Parathyroid adenoma (tissue), 2 donors: ENCODE measurements around the gene FNDC1.

ENCODE experiments used
- H2AFZ ChIP-seq: fragments of 300-600 bp; sonication (generic); one replicate; pipeline ENCODE4 v1.7.0; 2017; ENCODE audit warnings: antibody characterized with exemption, mild to moderate bottlenecking
- H3K27ac ChIP-seq: fragments of 300-600 bp; sonication (generic); one replicate; pipeline ENCODE4 v1.7.0; 2017
- H3K27me3 ChIP-seq: fragments of 300-600 bp; sonication (generic); one replicate; pipeline ENCODE4 v1.7.0; 2017; ENCODE audit warnings: low read length; ENCODE audit not compliant: control insufficient read depth, insufficient read depth
- H3K36me3 ChIP-seq: fragments of 300-600 bp; sonication (generic); one replicate; pipeline ENCODE4 v1.7.0; 2017; ENCODE audit warnings: low read length; ENCODE audit not compliant: control insufficient read depth, insufficient read depth
- H3K4me1 ChIP-seq: fragments of 300-600 bp; sonication (generic); one replicate; pipeline ENCODE4 v1.7.0; 2017; ENCODE audit warnings: control low read depth
- H3K4me2 ChIP-seq: fragments of 300-600 bp; sonication (generic); one replicate; pipeline ENCODE4 v1.7.0; 2017; ENCODE audit warnings: low read length
- H3K4me3 ChIP-seq: fragments of 300-600 bp; sonication (generic); one replicate; pipeline ENCODE4 v1.7.0; 2017; ENCODE audit warnings: low read depth, low read length
- H3K79me2 ChIP-seq: fragments of 300-600 bp; sonication (generic); one replicate; pipeline ENCODE4 v1.7.0; 2017; ENCODE audit warnings: control low read depth
- H3K9ac ChIP-seq: fragments of 300-600 bp; sonication (generic); one replicate; pipeline ENCODE4 v1.7.0; 2017; ENCODE audit warnings: mild to moderate bottlenecking
- H3K9me3 ChIP-seq: fragments of 300-600 bp; sonication (generic); one replicate; pipeline ENCODE4 v1.7.0; 2017; ENCODE audit warnings: low read length; ENCODE audit not compliant: control insufficient read depth
- TF ChIP-seq, protein P1 (sequence below): fragments of 300-600 bp; sonication (generic); IDR thresholded peaks from one replicate; pipeline ENCODE4 v1.7.0; 2017; ENCODE audit warnings: antibody characterized with exemption, mild to moderate bottlenecking
- donor health status: primary hyperparathyroidism.

The FNDC1 gene

DNA sequence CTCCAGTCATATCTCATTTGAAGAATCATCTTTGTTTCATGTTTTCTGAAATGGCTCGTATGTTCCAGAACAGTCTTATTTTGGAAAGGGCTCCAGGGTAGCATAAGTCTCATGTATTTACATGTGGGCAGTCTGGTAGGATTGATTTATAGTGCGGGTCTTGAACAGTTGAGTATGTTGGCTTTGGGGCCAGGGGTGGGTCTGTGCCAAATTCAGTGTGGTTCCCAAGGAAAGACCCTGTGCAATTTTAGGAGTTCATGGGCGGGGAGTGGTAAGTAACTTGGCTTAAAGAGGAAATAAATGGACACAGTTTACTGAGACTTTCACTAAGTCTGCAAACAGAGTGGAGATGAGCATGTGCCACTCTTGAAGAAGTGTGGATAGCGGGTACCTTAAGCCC lies 7.7 kb downstream of the FNDC1 start:
- no peaks in the 10 kb centered on the region for H3K4me1 ChIP-seq
- H3K4me2 ChIP-seq, result no peak overlapping the region
- no peak overlapping the region for H3K27ac ChIP-seq
- no peaks in the 10 kb centered on the region for H3K27me3 ChIP-seq
- TF ChIP-seq, protein P1, sequence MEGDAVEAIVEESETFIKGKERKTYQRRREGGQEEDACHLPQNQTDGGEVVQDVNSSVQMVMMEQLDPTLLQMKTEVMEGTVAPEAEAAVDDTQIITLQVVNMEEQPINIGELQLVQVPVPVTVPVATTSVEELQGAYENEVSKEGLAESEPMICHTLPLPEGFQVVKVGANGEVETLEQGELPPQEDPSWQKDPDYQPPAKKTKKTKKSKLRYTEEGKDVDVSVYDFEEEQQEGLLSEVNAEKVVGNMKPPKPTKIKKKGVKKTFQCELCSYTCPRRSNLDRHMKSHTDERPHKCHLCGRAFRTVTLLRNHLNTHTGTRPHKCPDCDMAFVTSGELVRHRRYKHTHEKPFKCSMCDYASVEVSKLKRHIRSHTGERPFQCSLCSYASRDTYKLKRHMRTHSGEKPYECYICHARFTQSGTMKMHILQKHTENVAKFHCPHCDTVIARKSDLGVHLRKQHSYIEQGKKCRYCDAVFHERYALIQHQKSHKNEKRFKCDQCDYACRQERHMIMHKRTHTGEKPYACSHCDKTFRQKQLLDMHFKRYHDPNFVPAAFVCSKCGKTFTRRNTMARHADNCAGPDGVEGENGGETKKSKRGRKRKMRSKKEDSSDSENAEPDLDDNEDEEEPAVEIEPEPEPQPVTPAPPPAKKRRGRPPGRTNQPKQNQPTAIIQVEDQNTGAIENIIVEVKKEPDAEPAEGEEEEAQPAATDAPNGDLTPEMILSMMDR, result no peak
- no peak overlapping the region for H2AFZ ChIP-seq
- no peak overlapping the region for H3K4me3 ChIP-seq
- H3K79me2 ChIP-seq, result no peaks in the 10 kb centered on the region
- H3K9ac ChIP-seq, result no peak overlapping the region
- H3K36me3 ChIP-seq, result no peaks in the 10 kb centered on the region
- no peaks in the 10 kb centered on the region for H3K9me3 ChIP-seq

DNA sequence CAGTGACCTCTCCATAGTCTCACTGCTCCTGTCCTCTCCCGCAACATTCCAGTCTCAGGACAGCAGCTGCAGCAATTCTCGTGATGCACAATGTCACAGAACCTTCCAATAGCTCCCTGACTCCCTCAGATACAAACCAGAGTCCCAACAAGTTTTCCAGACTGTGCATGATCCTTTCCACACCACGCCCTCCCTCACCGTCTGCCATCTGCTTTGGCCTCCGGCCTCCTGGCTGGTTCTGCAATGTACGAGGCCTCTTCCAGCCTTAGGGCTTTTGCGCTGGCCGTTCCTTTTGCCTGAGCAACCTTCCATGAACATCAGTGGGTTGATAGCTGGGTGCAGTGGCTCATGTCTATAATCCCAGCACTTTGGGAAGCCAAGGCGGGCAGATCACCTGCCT lies 9.6 kb downstream of the FNDC1 start:
- H3K27me3 ChIP-seq, result no peaks in the 10 kb centered on the region
- H3K36me3 ChIP-seq, result no peaks in the 10 kb centered on the region

DNA sequence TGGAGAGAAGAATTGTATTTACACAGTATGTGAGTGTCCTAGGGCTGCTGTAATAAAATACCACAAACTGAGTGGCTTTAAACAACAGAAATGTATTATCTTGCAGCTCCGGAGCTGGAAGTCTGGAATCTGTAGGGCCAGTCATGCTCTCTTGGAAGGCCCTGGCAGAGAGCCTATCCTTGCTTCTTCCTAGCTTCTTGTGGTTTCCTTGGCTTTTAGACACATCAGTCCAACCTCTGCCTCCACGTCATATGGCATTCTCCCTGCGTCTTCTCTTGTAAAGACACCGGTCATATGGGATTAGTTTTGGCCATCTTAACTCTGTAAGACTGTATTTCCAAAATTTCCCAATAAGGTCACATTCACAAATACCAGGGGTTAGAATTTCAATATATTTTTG lies 10.8 kb downstream of the FNDC1 start:
- Histone ChIP-seq H2AFZ (no peak overlapping the region), H3K27me3 (no peaks in the 10 kb centered on the region), H3K4me1 (no peaks in the 10 kb centered on the region), H3K4me3 (no peak overlapping the region), H3K9me3 (no peaks in the 10 kb centered on the region), H3K4me2 (no peak overlapping the region), H3K36me3 (no peaks in the 10 kb centered on the region), H3K9ac (no peak overlapping the region), H3K79me2 (no peaks in the 10 kb centered on the region), H3K27ac (no peak overlapping the region)
- TF ChIP-seq, protein P1, result no peak

More for the DNA sequence above, 9.6 kb downstream of the FNDC1 start:
- H3K4me3 ChIP-seq, result no peak overlapping the region
- no peaks in the 10 kb centered on the region for H3K4me1 ChIP-seq
- H2AFZ ChIP-seq, result no peak overlapping the region
- no peak overlapping the region for H3K9ac ChIP-seq
- TF ChIP-seq, protein P1, result no peak
- no peaks in the 10 kb centered on the region for H3K79me2 ChIP-seq
- no peaks in the 10 kb centered on the region for H3K9me3 ChIP-seq
- no peak overlapping the region for H3K4me2 ChIP-seq
- H3K27ac ChIP-seq, result no peak overlapping the region

DNA sequence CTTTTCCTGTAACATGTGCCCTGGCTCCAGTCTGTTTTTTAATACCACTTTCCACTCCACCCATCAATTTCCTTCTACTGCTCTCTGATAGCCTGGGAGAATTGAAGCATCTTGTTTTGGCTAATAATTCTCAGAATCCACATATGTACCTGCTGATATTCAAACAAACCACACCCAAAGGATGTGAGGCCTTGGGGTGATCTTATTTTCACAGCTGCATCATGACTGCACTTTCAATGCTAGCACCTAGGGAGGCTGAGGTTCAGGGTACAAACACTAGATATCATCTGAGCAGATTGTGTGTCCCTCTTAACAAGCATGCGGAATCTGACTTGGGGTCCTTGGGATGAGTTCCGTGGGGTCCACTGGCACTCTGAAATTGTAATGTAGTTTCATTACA lies 12.7 kb downstream of the FNDC1 start:
- H3K4me2 ChIP-seq, result no peak overlapping the region
- no peaks in the 10 kb centered on the region for H3K4me1 ChIP-seq
- no peak overlapping the region for H3K27ac ChIP-seq
- no peak overlapping the region for H3K4me3 ChIP-seq
- no peak overlapping the region for H3K9ac ChIP-seq
- H3K27me3 ChIP-seq, result no peaks in the 10 kb centered on the region
- H3K36me3 ChIP-seq, result no peaks in the 10 kb centered on the region
- TF ChIP-seq, protein P1, result no peak
- H2AFZ ChIP-seq, result no peak overlapping the region
- H3K9me3 ChIP-seq, result no peaks in the 10 kb centered on the region
- H3K79me2 ChIP-seq, result no peaks in the 10 kb centered on the region

DNA sequence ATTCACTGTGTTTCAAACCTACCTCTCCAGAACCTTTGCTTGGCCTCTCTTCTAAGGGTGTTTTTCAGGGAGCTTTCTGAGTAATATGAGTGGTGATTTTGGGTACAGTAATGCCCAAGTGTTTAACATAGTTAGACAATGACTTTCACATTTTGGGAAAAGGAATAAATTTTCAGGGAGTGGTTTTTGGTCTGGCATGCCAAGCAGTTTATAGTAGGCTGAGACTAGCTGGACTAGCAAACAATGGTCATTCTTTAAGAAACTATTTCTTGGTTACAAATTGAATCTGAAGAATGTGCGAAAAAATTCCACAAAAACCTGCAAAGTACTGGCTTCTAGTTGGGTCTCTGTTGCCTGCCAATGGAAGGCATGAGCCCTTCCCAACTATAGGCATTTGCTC lies 15.4 kb downstream of the FNDC1 start:
- H3K36me3 ChIP-seq, result no peaks in the 10 kb centered on the region
- H2AFZ ChIP-seq, result no peak overlapping the region
- no peak overlapping the region for H3K4me3 ChIP-seq
- TF ChIP-seq, protein P1, result no peak
- H3K27ac ChIP-seq, result no peak overlapping the region
- H3K4me1 ChIP-seq, result no peaks in the 10 kb centered on the region
- H3K9ac ChIP-seq, result no peak overlapping the region
- no peaks in the 10 kb centered on the region for H3K9me3 ChIP-seq
- no peaks in the 10 kb centered on the region for H3K79me2 ChIP-seq
- no peak overlapping the region for H3K4me2 ChIP-seq
- no peaks in the 10 kb centered on the region for H3K27me3 ChIP-seq
